ENCODE results near the gene CCT6A. TPM values are rescaled to one million over a fixed set of nuclear protein-coding genes. Genes with fewer than 3 reads are reported as not detected.

Gene CCT6A
- total and polyA plus RNA-seq, 9 of the 15 experiments (the other 6 are each of a cell fraction or from before 2014, with no cell fraction given) = 244 to 708 (median 387) TPM

DNA sequence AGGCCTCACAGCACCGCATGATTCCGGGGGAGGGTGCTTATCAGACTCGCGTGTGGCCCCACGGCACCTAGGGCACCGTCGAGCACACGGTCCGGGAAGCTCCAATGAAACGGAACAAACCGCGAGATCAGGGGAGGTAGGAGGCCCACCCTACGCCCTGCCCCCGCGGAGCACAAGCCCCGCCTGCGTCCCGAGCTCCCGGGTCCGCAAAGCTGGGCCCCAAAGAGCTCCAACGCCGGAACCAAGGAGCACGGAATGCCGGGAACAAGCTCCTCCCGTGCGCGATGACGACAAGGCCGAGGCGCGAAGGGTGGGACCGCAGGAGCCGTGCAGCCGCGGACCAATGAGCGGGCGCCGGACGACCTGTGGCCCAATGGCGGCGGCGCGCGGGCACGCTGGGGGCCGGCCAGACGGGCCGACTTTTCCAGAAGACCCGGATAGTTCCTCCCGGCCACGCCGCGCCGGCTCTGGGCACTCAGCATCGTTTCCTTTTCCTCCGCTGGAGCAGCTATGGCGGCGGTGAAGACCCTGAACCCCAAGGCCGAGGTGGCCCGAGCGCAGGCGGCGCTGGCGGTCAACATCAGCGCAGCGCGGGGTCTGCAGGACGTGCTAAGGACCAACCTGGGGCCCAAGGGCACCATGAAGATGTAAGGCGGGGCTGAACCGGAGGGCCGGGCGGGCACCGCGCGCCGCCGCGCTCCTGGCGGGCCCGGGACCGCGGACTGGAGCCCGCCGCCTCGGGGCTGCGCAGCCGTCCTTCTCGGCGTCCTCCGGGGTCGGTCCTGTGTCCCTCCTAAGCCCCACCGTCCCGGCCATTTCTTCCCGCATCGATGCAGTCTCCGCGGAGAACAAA lies at the start of gene CCT6A, which contains the start of gene PSPH (continued):
- TF ChIP-seq, protein P1, sequence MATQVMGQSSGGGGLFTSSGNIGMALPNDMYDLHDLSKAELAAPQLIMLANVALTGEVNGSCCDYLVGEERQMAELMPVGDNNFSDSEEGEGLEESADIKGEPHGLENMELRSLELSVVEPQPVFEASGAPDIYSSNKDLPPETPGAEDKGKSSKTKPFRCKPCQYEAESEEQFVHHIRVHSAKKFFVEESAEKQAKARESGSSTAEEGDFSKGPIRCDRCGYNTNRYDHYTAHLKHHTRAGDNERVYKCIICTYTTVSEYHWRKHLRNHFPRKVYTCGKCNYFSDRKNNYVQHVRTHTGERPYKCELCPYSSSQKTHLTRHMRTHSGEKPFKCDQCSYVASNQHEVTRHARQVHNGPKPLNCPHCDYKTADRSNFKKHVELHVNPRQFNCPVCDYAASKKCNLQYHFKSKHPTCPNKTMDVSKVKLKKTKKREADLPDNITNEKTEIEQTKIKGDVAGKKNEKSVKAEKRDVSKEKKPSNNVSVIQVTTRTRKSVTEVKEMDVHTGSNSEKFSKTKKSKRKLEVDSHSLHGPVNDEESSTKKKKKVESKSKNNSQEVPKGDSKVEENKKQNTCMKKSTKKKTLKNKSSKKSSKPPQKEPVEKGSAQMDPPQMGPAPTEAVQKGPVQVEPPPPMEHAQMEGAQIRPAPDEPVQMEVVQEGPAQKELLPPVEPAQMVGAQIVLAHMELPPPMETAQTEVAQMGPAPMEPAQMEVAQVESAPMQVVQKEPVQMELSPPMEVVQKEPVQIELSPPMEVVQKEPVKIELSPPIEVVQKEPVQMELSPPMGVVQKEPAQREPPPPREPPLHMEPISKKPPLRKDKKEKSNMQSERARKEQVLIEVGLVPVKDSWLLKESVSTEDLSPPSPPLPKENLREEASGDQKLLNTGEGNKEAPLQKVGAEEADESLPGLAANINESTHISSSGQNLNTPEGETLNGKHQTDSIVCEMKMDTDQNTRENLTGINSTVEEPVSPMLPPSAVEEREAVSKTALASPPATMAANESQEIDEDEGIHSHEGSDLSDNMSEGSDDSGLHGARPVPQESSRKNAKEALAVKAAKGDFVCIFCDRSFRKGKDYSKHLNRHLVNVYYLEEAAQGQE (IDR thresholded peaks at IDR 0.05; ENCODE audit: borderline replicate concordance) = no peak
- TF ChIP-seq, protein P1 (CRISPR knock-in tag; IDR thresholded peaks at IDR 0.05; ENCODE audit: low read depth) = 0 out of 2 replicates have a peak, but pooled peaks have one; percentile 28
- TF ChIP-seq ZNF75A (CRISPR knock-in tag; IDR thresholded peaks at IDR 0.05) (no peak), PCBP1 (IDR thresholded peaks at IDR 0.05; ENCODE audit: low read depth, low read length, poor library complexity, severe bottlenecking) (no peak), MYC (IDR thresholded peaks at IDR 0.05; ENCODE audit: low read depth, low read length) (peak; percentile 89), MYC (CRISPR knock-in tag; IDR thresholded peaks at IDR 0.05; ENCODE audit: borderline replicate concordance, low read depth) (no peak; the same call in 1 of the 2 replicates), SMAD4 (CRISPR knock-in tag; conservative IDR thresholded peaks at IDR 0.05) (no peak; the same call in none of the 2 replicates), ZNF79 (CRISPR knock-in tag; IDR thresholded peaks at IDR 0.05; ENCODE audit: low read depth) (no peak), POLR2AphosphoS2 (IDR thresholded peaks at IDR 0.05; ENCODE audit: low read length) (peak; percentile 53; the same call in 1 of the 2 replicates), POU5F1 (IDR thresholded peaks at IDR 0.05; ENCODE audit: borderline replicate concordance, low read depth, low read length, partially characterized antibody) (no peak), ZBTB7A (IDR thresholded peaks at IDR 0.05; ENCODE audit: borderline replicate concordance, control insufficient read depth, low read depth, low read length) (peak; percentile 74; the same call in 1 of the 2 replicates), SMC3 (conservative IDR thresholded peaks at IDR 0.05; ENCODE audit: insufficient read depth, low read depth, low read length) (no peak), RCOR1 (IDR thresholded peaks at IDR 0.05; ENCODE audit: borderline replicate concordance in 1 of 2, low read depth in 2 of 2, low read length in 2 of 2) (peak in 1 of 2 experiments; percentile 55; a peak in 2 of 4 replicates), COPS2 (conservative IDR thresholded peaks at IDR 0.05) (no peak)
- TF ChIP-seq, protein P2, sequence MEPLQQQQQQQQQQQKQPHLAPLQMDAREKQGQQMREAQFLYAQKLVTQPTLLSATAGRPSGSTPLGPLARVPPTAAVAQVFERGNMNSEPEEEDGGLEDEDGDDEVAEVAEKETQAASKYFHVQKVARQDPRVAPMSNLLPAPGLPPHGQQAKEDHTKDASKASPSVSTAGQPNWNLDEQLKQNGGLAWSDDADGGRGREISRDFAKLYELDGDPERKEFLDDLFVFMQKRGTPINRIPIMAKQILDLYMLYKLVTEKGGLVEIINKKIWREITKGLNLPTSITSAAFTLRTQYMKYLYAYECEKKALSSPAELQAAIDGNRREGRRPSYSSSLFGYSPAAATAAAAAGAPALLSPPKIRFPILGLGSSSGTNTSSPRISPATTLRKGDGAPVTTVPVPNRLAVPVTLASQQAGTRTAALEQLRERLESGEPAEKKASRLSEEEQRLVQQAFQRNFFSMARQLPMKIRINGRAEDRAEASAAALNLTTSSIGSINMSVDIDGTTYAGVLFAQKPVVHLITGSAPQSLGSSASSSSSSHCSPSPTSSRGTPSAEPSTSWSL (CRISPR knock-in tag; IDR thresholded peaks at IDR 0.05; ENCODE audit: borderline replicate concordance) = no peak
- TF ChIP-seq, protein P3, sequence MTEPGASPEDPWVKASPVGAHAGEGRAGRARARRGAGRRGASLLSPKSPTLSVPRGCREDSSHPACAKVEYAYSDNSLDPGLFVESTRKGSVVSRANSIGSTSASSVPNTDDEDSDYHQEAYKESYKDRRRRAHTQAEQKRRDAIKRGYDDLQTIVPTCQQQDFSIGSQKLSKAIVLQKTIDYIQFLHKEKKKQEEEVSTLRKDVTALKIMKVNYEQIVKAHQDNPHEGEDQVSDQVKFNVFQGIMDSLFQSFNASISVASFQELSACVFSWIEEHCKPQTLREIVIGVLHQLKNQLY (CRISPR knock-in tag; conservative IDR thresholded peaks at IDR 0.05) = no peak
